Measurements from ENCODE around the gene FAM240A.
A peak's percentile ranks its signal among the peaks of the same experiment; 100 is the strongest.

FAM240A gene

DNA sequence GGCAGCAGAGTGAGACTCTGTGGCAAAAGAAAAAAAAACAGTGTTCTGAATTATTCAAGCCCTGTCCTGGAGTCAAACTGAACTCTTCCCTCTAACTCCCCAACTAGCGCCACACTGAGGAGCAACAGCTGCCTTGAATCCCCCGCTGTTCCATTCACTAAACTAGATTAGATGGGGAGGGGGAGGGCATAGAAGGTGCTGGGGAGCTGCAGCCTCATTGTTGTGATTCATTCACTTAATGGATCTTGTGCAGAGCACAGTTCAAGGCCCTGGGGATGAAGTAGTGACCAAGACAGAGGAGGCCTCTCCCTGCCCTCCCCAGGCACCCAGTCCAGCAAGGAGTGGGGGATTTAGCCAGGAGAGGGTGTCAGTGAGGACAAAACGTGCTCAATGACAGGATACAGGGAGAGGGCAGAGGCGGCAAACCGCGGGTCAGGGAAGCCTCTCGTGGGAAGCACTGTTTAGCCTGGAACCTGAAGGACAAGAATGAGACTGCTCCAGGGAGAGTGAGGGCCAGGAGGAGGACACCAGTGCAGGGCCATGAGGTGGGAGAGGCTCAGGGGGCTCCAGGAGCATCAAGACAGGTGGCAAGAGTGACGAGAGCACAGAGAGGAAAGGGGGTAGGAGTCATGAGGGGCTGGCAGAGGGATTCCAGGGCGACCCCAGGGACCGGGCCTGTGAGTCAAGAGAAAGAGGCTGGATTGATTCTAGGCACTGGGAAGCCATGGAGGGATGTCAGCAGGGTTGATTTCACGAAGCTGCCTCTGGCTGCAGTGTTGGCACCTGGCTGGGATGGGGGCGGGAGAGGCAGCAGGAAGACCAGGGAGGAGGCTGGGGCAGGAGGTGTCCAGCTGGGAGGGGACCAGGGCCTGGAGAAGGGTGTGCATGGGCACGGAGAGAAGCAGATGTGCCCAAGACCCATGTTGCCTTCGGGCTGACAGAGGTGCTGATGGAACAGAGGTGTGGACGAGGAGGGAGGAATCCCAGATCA is 49.7 kb downstream of the FAM240A start:
- DNase-seq (ENCODE audit: low read depth): no peak
- H3K4me3 ChIP-seq (ENCODE audit: control insufficient read depth, low read depth, low read length): no peak overlapping the region
- TF ChIP-seq CTCF (conservative IDR thresholded peaks at IDR 0.05; ENCODE audit: control insufficient read depth, insufficient read depth, low read depth, low read length): no peak

- peak; percentile 51 for DNase-seq (ENCODE audit: low read depth)
- no peak for TF ChIP-seq CTCF (conservative IDR thresholded peaks at IDR 0.05; ENCODE audit: control insufficient read depth, insufficient read depth, low read depth, low read length)
Measured at GRCh38 chr3:46662771-46663551, 50.6 kb downstream of the FAM240A start.

GRCh38 chr3:46663591-46664135 is 51.3 kb downstream of the FAM240A start:
- DNase-seq (ENCODE audit: low read depth): peak; percentile 20
- TF ChIP-seq CTCF (conservative IDR thresholded peaks at IDR 0.05; ENCODE audit: control insufficient read depth, insufficient read depth, low read depth, low read length): no peak
- H3K4me3 ChIP-seq (ENCODE audit: control insufficient read depth, low read depth, low read length): no peak overlapping the region

More at GRCh38 chr3:46662771-46663551, 50.6 kb downstream of the FAM240A start:
- H3K4me3 ChIP-seq (ENCODE audit: control insufficient read depth, low read depth, low read length): no peak overlapping the region

DNA sequence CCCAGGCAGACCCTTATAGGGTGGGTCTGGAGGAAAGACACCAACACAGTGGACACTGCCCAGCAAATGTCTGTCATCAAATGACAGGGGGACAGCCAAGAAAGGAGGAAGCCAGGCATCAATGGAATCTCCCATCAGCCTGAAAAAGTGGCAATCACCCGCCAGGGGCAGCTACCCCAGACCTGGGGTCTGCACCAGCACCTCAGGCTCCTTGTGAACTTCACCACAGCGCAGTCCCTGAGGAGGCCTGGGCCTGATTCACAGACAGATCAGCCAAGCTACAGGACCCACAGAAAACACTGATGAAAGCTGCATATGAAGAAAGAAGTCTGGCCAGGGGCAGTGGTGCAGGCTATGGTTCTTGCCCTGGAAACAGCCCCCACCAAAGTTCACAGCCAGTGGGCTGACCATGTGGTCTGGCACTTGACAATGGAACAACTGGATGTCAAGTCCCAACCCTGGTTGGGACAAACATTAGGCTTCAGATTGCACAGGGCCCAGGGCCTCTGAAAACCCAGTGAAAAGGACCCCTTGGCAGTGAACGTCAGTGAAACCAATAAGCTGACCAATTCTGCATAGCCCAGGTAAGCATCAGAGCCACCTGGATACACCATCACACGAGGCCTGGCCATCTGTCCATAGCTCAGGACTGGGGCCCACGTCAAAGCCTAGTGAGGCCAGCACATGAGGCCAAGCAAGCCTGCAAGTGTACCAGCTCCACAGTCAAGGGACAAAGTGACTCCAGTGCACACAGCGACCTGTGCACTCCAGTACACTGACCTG is 52.1 kb downstream of the FAM240A start:
- no peak for DNase-seq (ENCODE audit: low read depth)
- TF ChIP-seq CTCF (conservative IDR thresholded peaks at IDR 0.05; ENCODE audit: control insufficient read depth, insufficient read depth, low read depth, low read length): no peak
- no peak overlapping the region for H3K4me3 ChIP-seq (ENCODE audit: control insufficient read depth, low read depth, low read length)

- TF ChIP-seq CTCF (conservative IDR thresholded peaks at IDR 0.05; ENCODE audit: control insufficient read depth, insufficient read depth, low read depth, low read length): no peak
- no peak for DNase-seq (ENCODE audit: low read depth)
Measured at GRCh38 chr3:46664971-46665762, 52.8 kb downstream of the FAM240A start.

More at GRCh38 chr3:46664971-46665762, 52.8 kb downstream of the FAM240A start:
- H3K4me3 ChIP-seq (ENCODE audit: control insufficient read depth, low read depth, low read length): no peak overlapping the region
